Coronary artery (tissue), 2 donors: Measurements from ENCODE around the gene PSMD3.

ENCODE experiments used
- DNase-seq: peaks from one replicate; pipeline ENCODE4 v3.0.0-alpha.2; 2017; ENCODE audit warnings: low spot score
- H3K27ac ChIP-seq, 2 donors: fragments of 200-600 bp; sonication (generic); one replicate each; pipeline ENCODE4 v1.5.1; 2016 to 2019
- H3K4me3 ChIP-seq: fragments of 200-600 bp; sonication (generic); 2 replicates; pipeline ENCODE4 v1.5.1; 2016; ENCODE audit warnings: mild to moderate bottlenecking, moderate library complexity
- CTCF ChIP-seq: fragments of 200-600 bp; sonication (generic); IDR thresholded peaks from one replicate; pipeline ENCODE4 v1.5.1; 2019; ENCODE audit warnings: antibody characterized with exemption

The PSMD3 gene

GRCh38 chr17:40041196-40041595, 60.6 kb downstream of the PSMD3 start:
- Histone ChIP-seq H3K4me3 (no peak overlapping the region), H3K27ac (no peak overlapping the region)
- DNase-seq = no peak
- TF ChIP-seq CTCF = no peak
